NCI-H1694 treated with DMSO at 0.1 percent for 48 hours (cell line): ENCODE data around the gene PEX14.
"Not testable (repeated sequence)": the region's sequence is repeated elsewhere in the genome, so short reads cannot be mapped to it uniquely, and the experiment has no call there.

Source experiments
- DNase-seq: peaks from one replicate; lab custom pipeline; 2025; lab: John Stamatoyannopoulos, UW

PEX14 gene

GRCh38 chr1:10495475-10495817 is 20.7 kb downstream of the PEX14 start:
- DNase-seq, result no peak

- no peak for DNase-seq
Measured at GRCh38 chr1:10495952-10496351, 21.2 kb downstream of the PEX14 start.

GRCh38 chr1:10497109-10497508 is 22.4 kb downstream of the PEX14 start:
- no peak for DNase-seq

- no peak for DNase-seq
Measured at GRCh38 chr1:10498231-10498630, 23.5 kb downstream of the PEX14 start.

- DNase-seq, result no peak
Measured at GRCh38 chr1:10502206-10502605, 27.5 kb downstream of the PEX14 start.

GRCh38 chr1:10504249-10504648 is 29.5 kb downstream of the PEX14 start:
- DNase-seq, result no peak

- not testable (repeated sequence) for DNase-seq
Measured at GRCh38 chr1:10506046-10506676, 31.4 kb downstream of the PEX14 start.

GRCh38 chr1:10506677-10507047 is 31.9 kb downstream of the PEX14 start:
- DNase-seq, result no peak

GRCh38 chr1:10507111-10507879 is 32.5 kb downstream of the PEX14 start:
- DNase-seq, result peak; percentile 48

GRCh38 chr1:10508511-10508951 is 33.8 kb downstream of the PEX14 start:
- DNase-seq, result no peak

- DNase-seq, result no peak
Measured at GRCh38 chr1:10509809-10510509, 35.2 kb downstream of the PEX14 start.

- DNase-seq, result no peak
Measured at GRCh38 chr1:10510520-10511493, 36.1 kb downstream of the PEX14 start.

GRCh38 chr1:10511494-10511885 is 36.7 kb downstream of the PEX14 start:
- no peak for DNase-seq

GRCh38 chr1:10513199-10513598 is 38.4 kb downstream of the PEX14 start:
- no peak for DNase-seq

GRCh38 chr1:10514490-10515235 is 39.9 kb downstream of the PEX14 start:
- DNase-seq, result peak; percentile 47

- DNase-seq, result no peak
Measured at GRCh38 chr1:10515301-10515975, 40.7 kb downstream of the PEX14 start.

- DNase-seq, result no peak
Measured at GRCh38 chr1:10515976-10516750, 41.4 kb downstream of the PEX14 start.

GRCh38 chr1:10516925-10517676 is 42.4 kb downstream of the PEX14 start:
- DNase-seq, result no peak

GRCh38 chr1:10517677-10517982 is 42.9 kb downstream of the PEX14 start:
- DNase-seq, result no peak
